Measurements from ENCODE around the gene ZNF407. TPM values are rescaled to one million over a fixed set of nuclear protein-coding genes. Genes with fewer than 3 reads are reported as not detected.

Gene ZNF407
- total RNA-seq, 1 donor from 2014 or later, result 18.3 TPM

GRCh38 chr18:75105551-75106254 lies 508.0 kb downstream of the ZNF407 start:
- DNase-seq (ENCODE audit: low spot score), result no peak
- H3K27ac Mint-ChIP-seq, result no peak overlapping the region
- H3K4me3 Mint-ChIP-seq (ENCODE audit: low read depth), result no peak overlapping the region
- H3K4me1 Mint-ChIP-seq (ENCODE audit: low read depth), result no peaks in the 10 kb centered on the region
- no peaks in the 10 kb centered on the region for H3K36me3 Mint-ChIP-seq (ENCODE audit: low read depth)
- intact Hi-C loops (cut with micrococcal nuclease), result no loop called here
- H3K9me3 Mint-ChIP-seq, result peaks cover 5% of the 10 kb centered on the region
- H3K27me3 Mint-ChIP-seq (ENCODE audit: low read depth), result no peaks in the 10 kb centered on the region

GRCh38 chr18:75106746-75107145 lies 509.1 kb downstream of the ZNF407 start:
- Mint-ChIP-seq H3K36me3 (ENCODE audit: low read depth) (no peaks in the 10 kb centered on the region), H3K27me3 (ENCODE audit: low read depth) (no peaks in the 10 kb centered on the region), H3K4me1 (ENCODE audit: low read depth) (no peaks in the 10 kb centered on the region), H3K4me3 (ENCODE audit: low read depth) (no peak overlapping the region), H3K27ac (no peak overlapping the region), H3K9me3 (peaks cover 2% of the 10 kb centered on the region)
- intact Hi-C loops (cut with micrococcal nuclease), result no loop called here
- DNase-seq (ENCODE audit: low spot score), result no peak

- no peak overlapping the region for H3K27ac Mint-ChIP-seq
- H3K9me3 Mint-ChIP-seq, result no peaks in the 10 kb centered on the region
- no peaks in the 10 kb centered on the region for H3K27me3 Mint-ChIP-seq (ENCODE audit: low read depth)
- intact Hi-C loops (cut with micrococcal nuclease), result no loop called here
- no peaks in the 10 kb centered on the region for H3K4me1 Mint-ChIP-seq (ENCODE audit: low read depth)
- H3K36me3 Mint-ChIP-seq (ENCODE audit: low read depth), result no peaks in the 10 kb centered on the region
- no peak for DNase-seq (ENCODE audit: low spot score)
- no peak overlapping the region for H3K4me3 Mint-ChIP-seq (ENCODE audit: low read depth)
Observed at GRCh38 chr18:75107196-75107930, 509.7 kb downstream of the ZNF407 start.

- intact Hi-C loops (cut with micrococcal nuclease), result no loop called here
Observed at GRCh38 chr18:75107931-75108276, 510.2 kb downstream of the ZNF407 start.

GRCh38 chr18:75108579-75109318 lies 511.1 kb downstream of the ZNF407 start:
- Mint-ChIP-seq H3K9me3 (no peaks in the 10 kb centered on the region), H3K27me3 (ENCODE audit: low read depth) (no peaks in the 10 kb centered on the region), H3K27ac (no peak overlapping the region), H3K4me1 (ENCODE audit: low read depth) (no peaks in the 10 kb centered on the region), H3K36me3 (ENCODE audit: low read depth) (no peaks in the 10 kb centered on the region), H3K4me3 (ENCODE audit: low read depth) (no peak overlapping the region)
- DNase-seq (ENCODE audit: low spot score), result no peak
- intact Hi-C loops (cut with micrococcal nuclease), result no loop called here

More at GRCh38 chr18:75107931-75108276, 510.2 kb downstream of the ZNF407 start:
- no peak for DNase-seq (ENCODE audit: low spot score)
- Mint-ChIP-seq H3K27me3 (ENCODE audit: low read depth) (no peaks in the 10 kb centered on the region), H3K4me1 (ENCODE audit: low read depth) (no peaks in the 10 kb centered on the region), H3K4me3 (ENCODE audit: low read depth) (no peak overlapping the region), H3K9me3 (no peaks in the 10 kb centered on the region), H3K27ac (no peak overlapping the region), H3K36me3 (ENCODE audit: low read depth) (no peaks in the 10 kb centered on the region)

- no peak overlapping the region for H3K4me3 Mint-ChIP-seq (ENCODE audit: low read depth)
Observed at GRCh38 chr18:75109319-75109691, 511.6 kb downstream of the ZNF407 start.

GRCh38 chr18:75109819-75110218 lies 512.1 kb downstream of the ZNF407 start:
- intact Hi-C loops (cut with micrococcal nuclease), result no loop called here
- DNase-seq (ENCODE audit: low spot score), result no peak
- H3K4me1 Mint-ChIP-seq (ENCODE audit: low read depth), result no peaks in the 10 kb centered on the region
- H3K9me3 Mint-ChIP-seq, result no peaks in the 10 kb centered on the region
- H3K27me3 Mint-ChIP-seq (ENCODE audit: low read depth), result no peaks in the 10 kb centered on the region
- H3K27ac Mint-ChIP-seq, result no peak overlapping the region
- H3K36me3 Mint-ChIP-seq (ENCODE audit: low read depth), result no peaks in the 10 kb centered on the region
- H3K4me3 Mint-ChIP-seq (ENCODE audit: low read depth), result no peak overlapping the region

More at GRCh38 chr18:75109319-75109691, 511.6 kb downstream of the ZNF407 start:
- Mint-ChIP-seq H3K27me3 (ENCODE audit: low read depth) (no peaks in the 10 kb centered on the region), H3K4me1 (ENCODE audit: low read depth) (no peaks in the 10 kb centered on the region), H3K36me3 (ENCODE audit: low read depth) (no peaks in the 10 kb centered on the region), H3K27ac (no peak overlapping the region), H3K9me3 (no peaks in the 10 kb centered on the region)
- intact Hi-C loops (cut with micrococcal nuclease), result no loop called here
- DNase-seq (ENCODE audit: low spot score), result no peak

GRCh38 chr18:75110311-75110710 lies 512.6 kb downstream of the ZNF407 start:
- Mint-ChIP-seq H3K27ac (no peak overlapping the region), H3K9me3 (no peaks in the 10 kb centered on the region), H3K36me3 (ENCODE audit: low read depth) (no peaks in the 10 kb centered on the region), H3K4me1 (ENCODE audit: low read depth) (no peaks in the 10 kb centered on the region), H3K4me3 (ENCODE audit: low read depth) (no peak overlapping the region), H3K27me3 (ENCODE audit: low read depth) (no peaks in the 10 kb centered on the region)
- no peak for DNase-seq (ENCODE audit: low spot score)
- intact Hi-C loops (cut with micrococcal nuclease), result no loop called here

- H3K27ac Mint-ChIP-seq, result no peak overlapping the region
- intact Hi-C loops (cut with micrococcal nuclease), result no loop called here
- no peaks in the 10 kb centered on the region for H3K9me3 Mint-ChIP-seq
- H3K4me3 Mint-ChIP-seq (ENCODE audit: low read depth), result no peak overlapping the region
- no peaks in the 10 kb centered on the region for H3K4me1 Mint-ChIP-seq (ENCODE audit: low read depth)
- no peaks in the 10 kb centered on the region for H3K36me3 Mint-ChIP-seq (ENCODE audit: low read depth)
- no peaks in the 10 kb centered on the region for H3K27me3 Mint-ChIP-seq (ENCODE audit: low read depth)
- DNase-seq (ENCODE audit: low spot score), result no peak
Observed at GRCh38 chr18:75110846-75111415, 513.3 kb downstream of the ZNF407 start.

GRCh38 chr18:75111760-75112159 lies 514.1 kb downstream of the ZNF407 start:
- no peaks in the 10 kb centered on the region for H3K9me3 Mint-ChIP-seq
- no peak overlapping the region for H3K4me3 Mint-ChIP-seq (ENCODE audit: low read depth)
- no peaks in the 10 kb centered on the region for H3K27me3 Mint-ChIP-seq (ENCODE audit: low read depth)
- no peaks in the 10 kb centered on the region for H3K36me3 Mint-ChIP-seq (ENCODE audit: low read depth)
- no peaks in the 10 kb centered on the region for H3K4me1 Mint-ChIP-seq (ENCODE audit: low read depth)
- intact Hi-C loops (cut with micrococcal nuclease), result no loop called here
- H3K27ac Mint-ChIP-seq, result no peak overlapping the region
- DNase-seq (ENCODE audit: low spot score), result no peak

- no peaks in the 10 kb centered on the region for H3K27me3 Mint-ChIP-seq (ENCODE audit: low read depth)
- H3K4me1 Mint-ChIP-seq (ENCODE audit: low read depth), result no peaks in the 10 kb centered on the region
- DNase-seq (ENCODE audit: low spot score), result no peak
- no peaks in the 10 kb centered on the region for H3K9me3 Mint-ChIP-seq
- H3K36me3 Mint-ChIP-seq (ENCODE audit: low read depth), result no peaks in the 10 kb centered on the region
- no peak overlapping the region for H3K4me3 Mint-ChIP-seq (ENCODE audit: low read depth)
- intact Hi-C loops (cut with micrococcal nuclease), result no loop called here
- no peak overlapping the region for H3K27ac Mint-ChIP-seq
Observed at GRCh38 chr18:75112186-75113096, 514.8 kb downstream of the ZNF407 start.

GRCh38 chr18:75113455-75113854 lies 515.8 kb downstream of the ZNF407 start:
- Mint-ChIP-seq H3K36me3 (ENCODE audit: low read depth) (no peaks in the 10 kb centered on the region), H3K4me3 (ENCODE audit: low read depth) (no peak overlapping the region), H3K9me3 (no peaks in the 10 kb centered on the region), H3K27ac (no peak overlapping the region), H3K4me1 (ENCODE audit: low read depth) (no peaks in the 10 kb centered on the region), H3K27me3 (ENCODE audit: low read depth) (no peaks in the 10 kb centered on the region)
- DNase-seq (ENCODE audit: low spot score), result no peak
- intact Hi-C loops (cut with micrococcal nuclease), result no loop called here

Data from activated T-helper 2 cell treated with anti-CD3 and anti-CD28 coated beads, Interferon-gamma antibody, Interleukin-2, Interleukin-4, amounts not matched to agents 10 μg/mL and 5 μg/mL and 100 μg/mL, durations not matched to agents 14 hours and 24 hours and 36 hours (primary cell).